ENCODE results near the gene FOXJ3.

FOXJ3 gene

DNA sequence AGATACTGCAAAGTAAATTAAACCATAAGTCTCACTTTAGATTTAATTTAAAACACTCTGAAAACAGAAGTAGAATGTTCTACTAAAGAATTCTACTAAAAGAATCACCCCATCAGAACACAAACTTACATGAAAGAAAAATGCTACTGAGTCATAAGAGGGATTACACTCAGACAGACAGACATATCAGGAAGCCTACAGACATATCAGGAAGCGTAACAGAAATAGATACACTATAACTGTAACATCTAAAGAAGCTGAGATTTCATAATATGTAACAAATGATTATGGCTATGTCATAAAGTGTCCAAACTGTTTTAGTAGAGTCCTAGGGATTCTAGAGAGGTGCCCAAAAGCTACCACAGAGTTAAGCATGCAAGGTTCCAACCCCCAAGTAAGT lies 23.9 kb downstream of the FOXJ3 start:
- no peak for DNase-seq (ENCODE audit: low read depth)

DNA sequence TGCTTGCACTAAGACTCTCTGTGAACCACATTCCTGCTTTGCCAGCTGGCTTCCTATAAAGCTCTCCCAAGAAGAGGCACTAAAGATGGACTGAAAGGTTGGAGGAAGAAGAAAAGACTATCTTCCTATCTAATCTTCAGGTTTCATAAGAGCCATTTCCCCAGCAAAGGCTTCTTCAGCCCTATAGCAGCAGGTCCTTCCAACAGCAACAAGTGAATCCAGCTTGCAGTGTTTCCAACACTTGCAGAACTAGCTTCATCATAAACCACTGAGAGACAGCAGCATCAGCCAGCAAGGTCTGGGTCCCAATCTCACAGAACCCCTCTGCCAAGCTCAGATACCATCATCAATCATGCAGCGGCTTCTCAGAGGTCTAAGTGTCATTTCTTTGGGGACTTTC lies 28.1 kb downstream of the FOXJ3 start:
- DNase-seq (ENCODE audit: low read depth) = no peak

DNA sequence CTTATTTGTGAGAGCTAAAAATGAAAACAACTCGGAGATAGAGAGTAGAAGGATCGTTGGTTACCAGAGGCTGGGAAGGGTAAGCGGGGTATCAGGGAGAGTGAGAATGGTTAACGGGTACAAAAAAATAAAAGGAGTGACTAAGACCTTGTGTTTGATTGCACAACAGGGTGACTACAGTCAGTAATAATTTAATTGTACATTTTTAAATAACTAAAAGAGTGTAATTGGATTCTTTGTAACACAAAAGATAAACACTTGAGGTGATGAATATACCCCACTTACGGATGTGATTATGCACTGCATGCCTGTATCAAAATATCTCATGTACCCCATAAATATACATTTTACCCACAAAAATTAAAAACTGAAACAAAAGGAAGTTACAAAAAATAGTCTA lies 29.4 kb downstream of the FOXJ3 start:
- DNase-seq (ENCODE audit: low read depth) = no peak

DNA sequence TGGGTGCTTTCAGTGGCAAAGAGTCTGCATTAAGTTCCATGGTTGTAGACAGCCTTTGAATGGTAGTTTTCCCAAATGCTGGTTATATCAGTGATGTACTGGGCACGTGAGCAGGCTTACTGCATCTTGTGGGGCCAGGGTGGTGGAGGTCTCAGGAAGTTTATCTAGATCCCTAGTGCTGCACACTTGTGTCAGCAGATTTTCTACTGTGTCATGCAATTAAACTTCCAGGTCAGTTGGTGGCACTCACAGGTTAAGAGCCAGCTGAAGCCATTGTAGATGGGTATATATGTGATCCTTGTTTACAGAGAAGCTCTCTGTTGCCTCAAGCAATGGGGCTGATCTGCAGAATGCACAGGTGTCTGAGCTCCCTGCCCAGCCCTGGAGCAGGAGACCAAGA lies 33.0 kb downstream of the FOXJ3 start:
- DNase-seq (ENCODE audit: low read depth) = no peak

DNA sequence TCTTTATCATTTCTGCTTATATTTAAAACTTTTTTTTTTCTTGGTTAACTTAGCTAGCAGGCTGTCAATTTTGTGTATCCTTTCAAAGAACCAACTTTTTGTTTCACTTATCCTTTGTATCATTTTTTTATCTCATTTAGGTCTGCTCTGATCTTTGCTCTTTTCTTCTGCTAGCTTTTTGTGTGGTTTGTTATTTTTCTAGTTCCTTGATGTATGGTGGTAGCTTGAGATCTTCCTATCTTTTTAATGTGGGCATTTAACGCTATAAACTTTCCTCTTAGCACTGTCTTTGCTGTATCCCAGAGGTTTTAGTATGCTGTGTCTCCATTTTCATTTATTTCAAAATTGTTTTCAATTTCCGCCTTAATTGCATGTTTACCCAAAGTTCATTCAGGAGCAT lies 36.5 kb downstream of the FOXJ3 start:
- DNase-seq (ENCODE audit: low read depth) = no peak

DNA sequence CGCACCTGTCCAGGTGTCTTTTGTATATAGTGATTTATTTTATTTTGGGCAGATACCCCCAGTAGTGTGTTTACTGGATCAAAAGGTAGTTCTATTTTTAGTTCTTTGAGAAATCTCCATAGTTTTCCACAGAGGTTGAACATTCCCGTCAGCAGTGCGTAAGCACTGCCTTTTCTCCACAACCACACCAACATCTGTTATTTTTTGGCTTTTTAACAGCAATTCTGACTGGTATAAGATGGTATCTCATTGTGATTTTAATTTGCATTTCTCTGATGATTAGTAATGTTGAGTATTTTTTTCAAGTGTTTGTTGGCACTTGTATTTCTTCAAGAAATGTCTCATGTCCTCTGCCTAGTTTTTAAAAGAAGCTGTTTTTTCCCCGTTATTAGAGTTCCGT lies 39.2 kb downstream of the FOXJ3 start:
- DNase-seq (ENCODE audit: low read depth) = no peak

DNA sequence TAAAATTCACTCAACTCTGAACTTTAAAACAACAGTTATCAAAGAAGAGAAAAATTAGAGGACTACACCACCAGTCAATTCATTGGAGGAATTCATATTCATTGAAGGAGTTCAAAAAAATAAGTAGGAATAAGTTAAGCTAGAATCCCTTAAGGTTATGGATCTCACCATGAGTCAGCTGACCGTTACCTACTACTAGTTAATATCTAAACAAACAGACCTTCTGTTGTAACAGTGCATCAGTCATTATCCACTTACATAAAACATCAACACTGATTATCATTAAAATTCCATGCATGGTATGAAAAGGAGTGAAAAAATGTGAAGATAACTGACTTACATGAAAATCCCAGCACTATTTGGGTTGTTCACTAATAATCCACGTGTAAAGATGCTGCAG lies 44.9 kb downstream of the FOXJ3 start:
- no peak for DNase-seq (ENCODE audit: low read depth)

DNA sequence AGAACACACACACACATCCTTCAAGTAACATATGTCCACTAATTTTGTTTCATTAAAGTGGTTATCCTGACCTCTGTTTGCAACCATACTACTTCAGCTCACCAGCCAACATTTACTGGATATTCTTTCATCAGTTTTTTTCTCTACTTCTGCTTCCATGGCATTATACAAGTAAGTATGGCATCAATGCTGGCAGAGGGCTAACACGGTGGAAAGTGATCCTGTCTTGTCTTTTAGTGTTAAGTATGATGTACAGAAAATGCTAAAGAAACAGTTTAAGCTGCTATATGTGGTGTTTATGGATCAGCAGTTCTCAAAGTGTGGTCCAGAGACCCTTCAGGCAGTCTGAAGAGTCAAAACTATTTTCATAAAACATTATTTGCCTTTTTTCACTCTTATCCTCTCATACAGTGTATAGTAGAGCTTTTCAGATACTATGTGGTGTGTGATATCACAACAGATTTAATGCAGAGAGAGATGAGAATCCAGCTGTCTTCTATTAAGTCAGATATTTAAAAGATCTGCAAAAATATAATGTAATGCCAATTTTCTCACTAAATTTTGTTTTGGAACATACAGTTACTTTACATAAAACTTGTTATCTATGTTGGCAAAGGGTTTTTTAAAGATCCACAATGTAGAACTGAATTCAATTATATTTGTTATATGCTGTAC lies 46.6 kb downstream of the FOXJ3 start:
- DNase-seq (ENCODE audit: low read depth) = no peak

DNA sequence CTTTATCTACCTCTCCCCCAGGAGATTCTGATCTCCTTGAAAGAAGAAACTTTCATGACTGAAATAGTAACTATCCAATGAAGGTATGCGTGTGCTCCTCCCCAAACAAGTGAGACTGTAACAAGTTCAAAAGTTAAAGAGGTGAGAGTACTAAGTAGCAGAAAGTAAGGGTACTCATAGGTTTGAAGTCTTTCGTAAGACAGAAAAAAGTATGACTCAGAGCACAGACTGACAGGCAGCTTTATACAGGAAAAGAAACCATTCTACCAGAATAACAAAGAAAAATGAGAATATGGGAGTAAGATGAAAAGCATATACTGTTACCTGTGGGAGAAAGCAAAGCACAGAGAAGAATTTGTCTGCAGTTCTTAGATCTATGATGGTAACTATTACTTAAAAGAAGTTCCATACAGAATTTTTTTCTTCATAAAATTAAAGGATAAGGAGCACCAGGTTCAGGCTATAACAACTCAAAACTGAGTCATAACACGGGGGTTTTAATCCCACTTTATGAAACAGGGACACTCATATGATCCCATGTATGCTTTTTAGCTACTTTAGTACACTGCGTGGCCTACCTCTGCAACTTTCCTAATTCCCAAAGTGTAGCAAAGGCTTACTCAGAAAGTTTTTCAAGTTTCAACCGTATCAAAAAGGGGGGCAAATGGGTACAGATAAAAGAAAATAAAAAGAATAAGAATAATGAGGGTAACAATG lies 52.0 kb downstream of the FOXJ3 start:
- no peak for DNase-seq (ENCODE audit: low read depth)

DNA sequence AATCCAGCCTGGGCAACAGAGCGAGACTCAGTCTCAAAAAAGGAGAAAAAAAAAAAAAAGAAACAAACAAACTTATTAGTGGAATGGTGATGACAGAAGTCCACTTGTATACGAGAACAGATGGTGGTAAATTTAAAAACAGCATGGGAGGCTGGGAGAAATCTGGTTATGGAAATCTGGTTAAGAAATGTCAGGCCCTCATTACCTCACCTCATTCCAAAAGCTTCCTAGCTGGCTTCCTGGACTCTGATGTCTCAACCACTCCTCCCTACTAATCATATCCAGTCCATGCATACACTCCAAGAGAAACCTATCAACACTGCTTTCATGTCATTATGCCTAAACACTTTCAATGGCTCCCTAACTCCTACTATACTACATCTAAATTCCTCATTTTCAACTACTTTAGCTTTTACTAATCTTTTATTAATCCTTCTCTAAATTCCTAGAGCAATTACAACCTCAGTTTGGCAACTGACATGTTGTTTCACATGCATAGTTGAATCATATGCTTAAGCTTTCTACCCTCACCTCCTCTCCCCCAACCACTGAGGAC lies 52.9 kb downstream of the FOXJ3 start:
- no peak for DNase-seq (ENCODE audit: low read depth)

DNA sequence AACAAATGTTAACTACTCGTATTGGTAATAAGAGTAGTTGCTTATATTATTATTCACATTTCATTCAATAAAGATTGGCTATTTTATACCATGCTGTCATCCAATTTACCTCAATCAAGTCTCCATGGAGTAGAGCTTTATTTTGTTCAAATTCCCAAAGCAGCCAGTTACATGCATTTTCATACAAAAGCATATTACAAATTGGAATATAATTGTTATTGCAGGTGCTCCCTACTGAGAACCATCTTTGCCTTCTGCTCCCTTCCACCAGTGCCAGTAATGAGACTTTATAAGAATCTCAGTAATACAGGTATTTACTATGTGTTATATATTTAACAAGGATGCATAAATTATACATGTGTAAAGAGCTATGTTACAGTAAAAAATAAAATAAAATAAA lies 54.2 kb downstream of the FOXJ3 start:
- DNase-seq (ENCODE audit: low read depth) = no peak

DNA sequence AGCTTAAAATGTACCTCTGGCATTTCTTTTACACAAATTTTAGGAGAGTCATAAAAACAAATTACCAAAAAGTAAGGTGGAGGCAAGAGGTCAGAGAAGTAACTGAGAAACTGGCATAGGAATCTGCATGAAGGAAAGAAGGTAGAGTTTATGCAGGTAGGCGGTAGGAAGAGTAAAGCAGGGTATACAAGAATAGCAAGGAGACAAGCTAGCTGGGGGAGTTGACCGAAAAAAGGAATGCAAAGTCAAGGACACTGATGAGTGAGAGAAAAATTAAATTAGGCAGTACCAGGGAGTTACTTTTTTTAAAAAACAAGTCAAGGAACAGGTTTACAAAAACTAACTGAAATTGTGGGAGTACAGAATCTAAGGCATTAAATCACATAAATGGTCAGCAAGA lies 56.0 kb downstream of the FOXJ3 start:
- no peak for DNase-seq (ENCODE audit: low read depth)

DNA sequence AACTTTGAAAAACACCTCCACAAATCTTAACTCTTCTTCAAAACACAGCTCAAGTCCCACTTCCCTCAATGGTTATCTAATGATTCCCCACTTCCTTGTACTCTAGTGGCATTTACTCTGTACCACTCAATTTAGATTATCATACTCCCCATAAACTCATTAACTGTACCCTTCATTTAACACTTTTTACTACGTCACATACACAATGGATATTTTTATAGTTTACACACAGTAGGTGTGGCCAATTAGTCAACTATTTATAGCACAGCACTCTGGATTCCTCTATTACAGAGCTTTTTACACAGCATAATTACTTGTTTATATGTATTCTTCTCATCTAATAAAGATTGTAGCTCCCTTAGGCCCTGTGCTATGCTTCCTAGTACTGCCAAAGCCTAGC lies 62.1 kb downstream of the FOXJ3 start:
- no peak for DNase-seq (ENCODE audit: low read depth)

DNA sequence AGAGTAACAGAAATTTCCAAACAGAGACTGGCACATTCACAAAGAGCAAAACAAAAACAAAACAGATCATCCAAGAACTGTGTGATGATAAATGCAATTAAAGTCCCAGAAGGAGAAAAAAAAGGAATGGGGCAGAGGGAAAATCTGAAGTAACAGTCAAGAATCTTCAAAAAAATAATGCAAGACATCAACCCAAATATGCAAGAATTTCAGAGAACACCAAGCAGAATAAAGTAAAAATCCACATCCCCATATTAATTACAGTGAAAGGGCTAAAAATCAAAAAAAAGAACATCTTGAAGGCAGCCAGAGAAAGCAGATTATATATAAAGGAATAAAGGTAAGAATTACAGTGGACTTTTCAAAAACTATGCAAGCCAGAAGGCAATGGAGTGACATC lies 67.1 kb downstream of the FOXJ3 start:
- no peak for DNase-seq (ENCODE audit: low read depth)

DNA sequence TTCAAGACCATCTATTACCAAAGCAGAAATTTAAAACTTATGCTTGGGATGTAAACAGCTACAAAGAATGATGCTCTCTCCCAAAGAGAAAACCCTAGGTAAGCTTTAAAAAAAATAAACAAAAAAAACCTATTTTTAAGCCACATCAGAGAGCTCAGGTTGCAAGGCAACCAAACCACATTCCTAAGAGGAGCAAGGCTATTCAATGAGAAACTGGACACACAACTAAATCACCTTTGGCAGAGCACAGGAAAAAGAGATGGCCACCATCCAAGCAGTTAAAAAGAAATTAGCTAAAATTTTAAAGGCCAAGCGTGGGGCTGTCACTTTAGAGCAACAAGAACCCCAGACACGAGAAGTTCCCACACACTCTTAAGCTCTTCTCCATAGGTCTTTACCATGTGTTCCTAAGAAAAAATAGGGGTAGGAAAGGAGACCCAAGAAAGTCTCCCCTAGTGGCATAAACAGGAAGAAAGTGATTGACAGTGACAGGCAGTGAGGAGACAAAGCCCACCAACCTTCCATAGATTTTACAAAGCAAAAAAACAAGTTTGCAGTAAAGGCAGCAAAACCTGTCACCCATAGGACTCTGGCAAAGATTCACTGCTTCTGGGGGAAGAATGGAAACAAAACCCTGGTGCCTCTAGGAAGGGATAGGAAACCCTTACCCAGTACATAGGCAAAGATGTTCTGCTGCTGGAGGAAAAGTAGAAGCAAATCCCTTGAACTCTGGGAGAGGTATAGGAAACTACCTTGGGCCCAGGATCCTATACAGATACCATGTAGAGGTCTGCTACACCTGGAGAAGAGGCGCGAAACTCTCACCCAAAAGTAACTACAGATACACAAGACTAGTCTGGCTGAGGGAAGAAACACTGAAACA lies 68.5 kb downstream of the FOXJ3 start:
- no peak for DNase-seq (ENCODE audit: low read depth)

DNA sequence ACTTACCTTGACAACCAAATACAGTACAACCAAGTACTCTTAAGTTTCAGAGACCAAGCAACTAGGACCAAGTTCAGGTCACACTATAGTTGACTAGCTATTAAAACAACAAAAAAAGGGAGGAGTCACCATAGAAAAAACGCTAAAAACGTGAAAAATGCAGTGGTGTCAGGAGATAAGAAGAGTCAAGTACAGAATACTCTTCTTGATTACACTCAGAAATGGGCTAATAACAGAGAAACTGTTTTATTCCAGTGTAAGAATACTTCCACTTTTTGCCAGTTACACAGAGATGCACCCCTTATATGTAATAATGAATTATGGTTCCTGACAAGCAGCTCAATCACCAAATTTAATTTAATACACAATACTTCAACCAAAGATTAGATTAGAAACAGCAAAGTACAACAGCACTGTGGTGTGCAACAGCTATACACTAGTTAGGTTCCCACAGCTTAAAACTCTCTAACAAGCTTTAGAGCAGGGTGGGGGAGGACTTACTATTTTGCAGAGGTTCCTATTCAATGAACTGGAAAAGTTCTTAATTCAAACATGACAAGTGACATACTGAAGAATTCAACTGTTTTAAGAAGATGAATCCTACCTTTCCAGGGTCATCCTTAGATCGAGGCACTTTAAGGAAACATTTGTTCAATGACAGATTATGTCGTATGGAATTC lies 70.4 kb downstream of the FOXJ3 start:
- DNase-seq (ENCODE audit: low read depth) = no peak

DNA sequence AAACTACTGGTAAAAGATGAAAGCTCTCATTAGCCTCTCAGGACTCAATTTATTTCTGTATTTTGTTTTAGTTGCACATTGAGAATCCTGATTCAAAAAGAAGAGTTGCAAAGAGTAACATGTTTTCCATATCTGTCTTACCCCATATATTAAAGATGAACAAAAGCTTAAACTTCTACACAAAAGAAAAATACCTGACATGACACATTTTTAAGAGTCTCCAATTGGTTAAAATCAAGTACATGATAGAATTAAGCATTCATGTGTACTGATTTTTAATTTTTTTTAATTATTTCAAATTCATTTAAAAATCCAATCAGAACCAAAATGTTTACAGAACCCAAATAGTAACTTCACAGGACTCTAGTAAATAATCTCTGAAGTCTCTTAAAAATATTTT lies 72.0 kb downstream of the FOXJ3 start:
- DNase-seq (ENCODE audit: low read depth) = no peak

DNA sequence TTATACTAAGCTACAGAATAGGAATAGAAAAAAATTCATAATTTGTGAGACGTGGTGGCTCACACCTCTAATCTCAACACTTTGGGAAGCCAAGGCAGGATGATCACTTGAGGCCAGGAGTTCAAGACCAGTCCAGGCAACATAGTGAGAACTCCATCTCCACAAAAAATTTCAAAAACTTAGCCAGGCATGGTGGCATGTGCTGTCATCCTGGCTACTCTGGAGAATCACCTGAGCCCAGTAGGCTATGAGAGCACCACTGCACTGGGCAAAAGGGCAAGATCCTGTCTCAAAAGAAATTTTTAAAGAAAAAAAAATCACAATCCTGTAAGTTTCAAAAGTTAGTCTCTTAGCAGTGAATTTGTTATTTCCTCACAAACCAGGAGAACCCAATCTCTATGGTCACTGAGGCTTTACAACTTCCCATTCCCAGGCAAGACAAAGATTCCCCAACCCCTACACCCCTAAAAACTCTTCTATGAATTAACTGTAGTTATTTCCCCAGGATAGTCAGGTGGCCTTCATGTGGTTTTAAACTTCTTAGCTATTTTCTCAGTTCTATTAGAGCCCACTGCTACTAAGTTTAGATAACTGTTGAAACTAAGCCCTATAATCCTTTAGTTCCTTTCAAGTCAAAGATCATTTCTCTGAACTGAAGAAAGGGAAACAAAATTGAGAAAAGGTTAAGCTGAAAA lies 74.5 kb downstream of the FOXJ3 start:
- no peak for DNase-seq (ENCODE audit: low read depth)

DNA sequence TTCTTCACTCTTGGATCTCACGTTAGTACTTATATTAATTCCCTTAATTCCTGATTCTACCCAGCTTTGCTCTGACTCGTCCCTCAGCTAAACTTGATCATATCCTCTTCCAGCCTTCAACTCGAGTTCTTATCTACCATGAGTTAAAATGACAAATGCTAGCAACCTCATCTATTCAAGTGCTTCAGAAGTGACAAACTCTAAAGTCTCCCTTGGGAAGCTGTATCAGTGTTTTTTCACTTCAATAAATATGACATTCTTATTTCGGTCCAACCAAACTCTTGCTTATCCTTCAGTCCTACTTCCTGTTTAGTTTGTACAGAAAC lies 75.3 kb downstream of the FOXJ3 start:
- no peak for DNase-seq (ENCODE audit: low read depth)

DNA sequence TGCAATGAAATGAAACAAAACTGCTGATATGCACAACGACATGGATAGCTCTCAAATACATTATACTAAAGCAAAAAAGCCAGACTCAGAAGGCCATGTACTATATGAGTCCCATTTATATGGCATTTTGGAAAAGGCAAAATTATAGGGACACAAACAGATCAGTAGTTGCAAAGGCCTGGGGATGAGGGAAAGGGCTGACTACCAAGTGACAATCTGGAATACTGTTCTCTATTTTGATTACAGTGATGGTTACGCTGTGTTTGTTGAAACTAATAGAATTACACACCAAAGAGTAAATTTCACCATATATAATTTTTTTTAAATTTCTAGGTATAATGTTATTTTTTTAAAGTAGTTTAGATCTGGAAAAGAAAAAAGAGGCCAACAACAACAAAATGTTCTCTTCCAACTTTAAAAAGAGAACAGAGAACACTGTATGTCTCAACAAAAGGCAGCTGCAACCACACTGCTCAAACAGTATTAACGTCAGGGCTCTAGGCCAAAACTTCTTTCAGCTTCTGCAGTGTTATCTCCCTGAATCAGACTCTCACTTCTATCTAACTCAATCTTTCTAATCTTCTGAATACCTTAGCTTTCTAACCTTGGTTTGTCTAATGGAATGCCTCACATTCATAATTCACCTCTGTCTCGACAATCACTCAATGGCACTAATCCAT lies 75.8 kb downstream of the FOXJ3 start:
- no peak for DNase-seq (ENCODE audit: low read depth)

DNA sequence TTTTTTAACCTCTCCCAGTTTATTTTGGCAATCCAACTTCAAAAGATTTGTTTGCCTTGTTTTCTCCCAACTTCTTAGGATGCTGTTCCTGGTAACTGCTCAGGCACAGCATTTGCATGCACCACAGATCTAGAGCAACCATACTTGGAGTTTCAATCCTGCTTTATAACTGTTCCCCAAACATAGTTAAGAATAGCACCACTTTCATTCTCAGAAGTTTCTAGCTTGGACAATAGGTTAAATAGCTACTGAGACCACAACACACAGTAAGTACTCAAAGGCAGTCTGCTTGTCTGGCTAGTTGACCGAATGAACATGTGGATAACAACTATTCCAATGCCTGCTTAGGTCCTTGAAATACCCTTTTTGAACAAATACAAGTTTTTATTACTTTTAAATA lies 76.8 kb downstream of the FOXJ3 start:
- DNase-seq (ENCODE audit: low read depth) = no peak
